GM10266 (cell line): Measurements from ENCODE around the gene SCUBE2.

Experiments used
- DNase-seq: peaks from one replicate; pipeline ENCODE4 v3.0.0; 2012; ENCODE audit errors: extremely low spot score
- TF ChIP-seq, protein P1 (sequence below): IDR thresholded peaks from 2 replicates; pipeline ENCODE4 v1.5.1; 2012; ENCODE audit warnings: mild to moderate bottlenecking, low read depth; ENCODE audit not compliant: control insufficient read depth, insufficient read depth; ENCODE audit errors: missing control alignments

The SCUBE2 gene

DNA sequence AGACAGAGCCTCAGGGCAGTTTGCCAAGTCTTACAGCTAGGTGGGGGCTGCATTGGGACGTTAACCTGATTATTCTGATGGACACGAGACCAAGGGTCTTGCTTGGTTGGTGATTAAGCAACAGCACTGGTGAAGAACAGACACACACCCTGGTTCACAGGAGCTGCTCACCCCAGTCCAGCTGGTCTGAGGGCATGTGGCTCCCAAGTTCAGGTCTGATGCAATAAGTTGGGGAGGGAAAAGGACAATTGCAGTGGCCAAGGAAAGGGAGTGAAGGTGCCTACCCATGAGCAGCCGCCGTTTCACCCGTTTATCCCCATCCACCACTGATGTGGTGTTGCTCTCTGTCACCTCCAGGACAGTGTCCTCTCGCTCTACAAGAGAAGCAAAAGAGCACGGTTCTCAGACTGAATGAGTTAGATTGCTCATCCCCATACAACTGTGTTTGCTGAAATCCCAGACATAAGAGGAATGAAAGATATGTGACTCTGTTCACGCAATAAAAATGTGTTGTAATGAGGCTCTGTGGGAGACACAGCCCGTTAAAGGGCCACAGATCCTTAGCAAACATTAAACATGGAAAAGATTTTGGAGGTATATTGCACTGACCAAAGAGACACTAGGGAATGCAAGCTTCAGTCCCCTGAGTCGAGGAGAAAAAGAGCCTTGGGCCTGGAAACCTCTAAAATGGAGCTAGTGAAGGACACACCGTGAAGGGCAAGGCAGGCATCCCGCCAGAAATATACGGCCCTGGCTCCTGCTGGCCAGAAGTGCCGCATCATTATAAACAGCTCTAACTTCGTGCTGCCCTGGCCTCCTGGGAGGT lies 25.6 kb downstream of the SCUBE2 start:
- TF ChIP-seq, protein P1, sequence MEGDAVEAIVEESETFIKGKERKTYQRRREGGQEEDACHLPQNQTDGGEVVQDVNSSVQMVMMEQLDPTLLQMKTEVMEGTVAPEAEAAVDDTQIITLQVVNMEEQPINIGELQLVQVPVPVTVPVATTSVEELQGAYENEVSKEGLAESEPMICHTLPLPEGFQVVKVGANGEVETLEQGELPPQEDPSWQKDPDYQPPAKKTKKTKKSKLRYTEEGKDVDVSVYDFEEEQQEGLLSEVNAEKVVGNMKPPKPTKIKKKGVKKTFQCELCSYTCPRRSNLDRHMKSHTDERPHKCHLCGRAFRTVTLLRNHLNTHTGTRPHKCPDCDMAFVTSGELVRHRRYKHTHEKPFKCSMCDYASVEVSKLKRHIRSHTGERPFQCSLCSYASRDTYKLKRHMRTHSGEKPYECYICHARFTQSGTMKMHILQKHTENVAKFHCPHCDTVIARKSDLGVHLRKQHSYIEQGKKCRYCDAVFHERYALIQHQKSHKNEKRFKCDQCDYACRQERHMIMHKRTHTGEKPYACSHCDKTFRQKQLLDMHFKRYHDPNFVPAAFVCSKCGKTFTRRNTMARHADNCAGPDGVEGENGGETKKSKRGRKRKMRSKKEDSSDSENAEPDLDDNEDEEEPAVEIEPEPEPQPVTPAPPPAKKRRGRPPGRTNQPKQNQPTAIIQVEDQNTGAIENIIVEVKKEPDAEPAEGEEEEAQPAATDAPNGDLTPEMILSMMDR = no peak
- no peak for DNase-seq

DNA sequence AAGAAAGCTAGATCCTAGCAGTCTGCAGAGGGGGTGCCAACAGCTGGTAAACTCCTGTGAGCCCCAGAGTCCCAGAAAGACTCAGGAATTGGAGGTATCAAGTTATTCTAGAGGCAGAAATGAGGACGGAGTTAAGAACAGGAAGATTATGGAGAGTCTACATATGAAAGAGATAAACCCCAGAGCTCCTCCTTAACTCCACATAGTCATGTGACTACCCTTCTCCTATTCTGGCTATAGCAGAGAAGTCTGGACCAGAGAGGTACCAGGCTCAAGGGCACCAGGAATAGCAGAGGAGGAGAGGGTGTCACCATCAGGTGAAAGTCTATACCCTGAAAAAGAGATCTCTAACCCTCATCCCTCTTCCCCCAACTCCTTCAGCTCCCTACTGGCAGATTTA lies 29.6 kb downstream of the SCUBE2 start:
- no peak for DNase-seq
- TF ChIP-seq, protein P1 = no peak

DNA sequence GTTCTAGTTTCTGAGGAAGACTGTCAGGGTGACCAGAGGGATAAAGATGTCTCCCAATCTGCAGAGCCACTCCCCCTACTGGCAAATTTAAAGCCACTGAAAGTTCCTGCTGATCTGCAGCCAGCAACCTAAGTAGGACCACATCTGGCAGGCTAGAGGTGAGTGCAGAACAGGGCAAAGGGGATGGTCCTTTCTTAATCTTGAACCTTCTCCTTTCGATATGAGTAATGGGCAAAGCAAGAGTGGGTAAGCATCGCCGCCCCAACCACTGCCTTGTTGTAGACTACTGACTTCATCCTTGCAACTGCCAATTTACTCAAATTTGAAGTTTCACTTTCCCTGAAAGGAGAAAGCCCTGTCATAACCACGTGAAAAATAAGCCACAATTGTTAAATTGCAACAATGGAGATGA lies 30.7 kb downstream of the SCUBE2 start:
- DNase-seq = peak; percentile 66
- TF ChIP-seq, protein P1 = peak; percentile 55

DNA sequence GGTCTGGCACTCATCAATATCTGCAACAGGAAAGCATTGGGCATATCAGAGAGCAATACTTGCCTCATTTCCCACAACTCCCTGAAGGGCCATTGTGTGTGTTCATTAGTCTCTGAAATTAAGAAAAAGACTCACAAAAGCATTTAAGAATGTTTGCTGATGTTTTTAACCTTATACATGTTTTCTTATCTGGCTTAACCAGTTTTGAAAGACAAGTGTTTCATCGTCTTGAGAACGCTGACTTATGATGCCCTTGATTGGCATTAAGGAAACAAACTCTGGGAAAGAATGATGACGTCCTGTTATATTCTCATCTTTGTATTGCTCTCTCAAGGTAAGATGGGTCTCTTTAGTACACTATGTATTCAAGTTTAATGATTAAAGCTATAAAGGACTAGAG lies 32.0 kb downstream of the SCUBE2 start:
- TF ChIP-seq, protein P1 = no peak
- no peak for DNase-seq

DNA sequence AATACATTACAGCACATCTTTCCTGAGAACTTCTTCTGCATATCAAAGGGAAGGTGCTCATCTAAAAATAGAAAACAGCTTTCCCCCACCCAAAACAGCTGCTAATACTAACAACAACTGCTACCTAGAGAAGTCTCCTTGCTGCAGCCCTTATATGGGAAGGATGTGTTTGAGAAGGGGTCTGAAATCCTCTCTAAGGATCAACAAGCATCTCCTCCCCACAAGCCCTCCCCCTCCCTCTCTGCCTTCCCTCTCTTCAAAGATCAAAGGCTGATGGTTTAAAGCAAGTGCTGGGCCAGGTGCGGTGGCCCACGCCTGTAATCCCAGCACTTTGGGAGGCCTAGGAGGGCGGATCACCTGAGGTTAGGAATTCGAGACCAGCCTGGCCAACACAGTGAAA lies 33.5 kb downstream of the SCUBE2 start:
- TF ChIP-seq, protein P1 = no peak
- DNase-seq = no peak

DNA sequence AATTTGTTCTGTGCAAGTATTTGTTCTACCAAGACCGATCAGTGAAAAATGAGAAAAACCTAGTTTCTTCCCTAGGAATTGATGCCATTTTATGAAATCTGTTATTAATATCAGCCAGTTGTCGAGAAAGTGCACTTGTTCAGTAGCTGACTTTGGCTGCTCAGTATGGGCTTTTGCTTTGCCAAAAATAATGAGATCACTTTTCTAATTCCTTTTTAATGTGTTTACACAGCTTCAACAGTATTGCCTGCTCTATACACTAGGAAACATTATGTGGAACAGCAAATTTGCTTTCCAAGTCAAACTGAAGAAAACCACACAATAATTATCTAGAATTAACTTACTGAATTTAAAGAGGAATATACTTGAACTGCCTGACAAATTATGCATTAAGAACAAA lies 34.4 kb downstream of the SCUBE2 start:
- no peak for DNase-seq
- TF ChIP-seq, protein P1 = no peak

DNA sequence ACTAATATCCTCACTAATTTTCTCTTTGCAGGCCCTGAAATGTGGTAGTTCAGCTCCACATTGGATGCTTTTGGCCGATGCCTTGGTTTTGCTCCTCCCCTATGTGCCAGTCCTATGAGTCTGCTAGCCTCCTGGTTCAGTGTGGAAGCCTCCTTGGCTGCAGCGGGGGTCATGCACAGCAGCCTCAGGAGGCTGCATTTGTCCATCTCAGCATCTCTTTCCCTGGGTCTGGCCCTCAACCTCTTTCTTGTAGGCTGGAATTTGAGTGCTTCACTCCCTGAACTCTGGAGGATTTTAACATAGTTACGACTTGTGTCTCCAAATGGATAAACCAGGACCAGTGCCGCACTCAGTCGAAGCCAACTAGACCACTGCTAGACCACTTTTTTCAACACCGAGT lies 34.9 kb downstream of the SCUBE2 start:
- no peak for DNase-seq
- TF ChIP-seq, protein P1 = no peak
